ENCODE results near the gene SLC22A15. TPM values are rescaled to one million over a fixed set of nuclear protein-coding genes. Genes with fewer than 3 reads are reported as not detected.

SLC22A15 gene
- polyA plus RNA-seq, 2 of the 4 experiments (the other 2 are of a cell fraction): 0.81 to 2.5 TPM

GRCh38 chr1:115978292-115978941 is 2.1 kb downstream of the SLC22A15 start:
- ChIA-PET POLR2A (no interaction called here), CTCF (no interaction called here)
- Histone ChIP-seq H3K4me2 (peak overlapping the region; percentile 74; the same call in 1 of the 3 replicates), H3K9me3 (no peaks in the 10 kb centered on the region), H3K4me1 (peaks cover 13% of the 10 kb centered on the region; the same call in 2 of the 3 replicates), H3K27ac (no peak overlapping the region; a peak in 1 of 6 replicates), H3K4me3 (no peak overlapping the region)
- TF ChIP-seq E2F6 (IDR thresholded peaks at IDR 0.05; ENCODE audit: borderline replicate concordance, low read depth) (no peak), CTCF (IDR thresholded peaks at IDR 0.05) (no peak), FOSL2 (IDR thresholded peaks at IDR 0.05) (no peak), FOSL2 (CRISPR knock-in tag; IDR thresholded peaks at IDR 0.05) (no peak), POLR2A (IDR thresholded peaks at IDR 0.05; ENCODE audit: low read length) (no peak), HMGXB4 (CRISPR knock-in tag; IDR thresholded peaks at IDR 0.05; ENCODE audit: borderline replicate concordance) (no peak), SMC3 (IDR thresholded peaks at IDR 0.05) (no peak), RCOR1 (IDR thresholded peaks at IDR 0.05; ENCODE audit: low read depth, low read length) (no peak), HOXB13 (CRISPR knock-in tag; IDR thresholded peaks at IDR 0.05; ENCODE audit: low read depth) (no peak), RARB (CRISPR knock-in tag; IDR thresholded peaks at IDR 0.05) (no peak), FOSB (CRISPR knock-in tag; IDR thresholded peaks at IDR 0.05) (no peak)
- WGBS (ENCODE audit: missing lambda C conversion rate): 88% methylated on average over 6 of the region's 6 CpGs
- DNase-seq (ENCODE audit: low read depth in 1 of 2, low spot score in 1 of 2): no peak
- no peak for FAIRE-seq
- ATAC-seq: no peak

GRCh38 chr1:115980156-115980555 is 3.8 kb downstream of the SLC22A15 start:
- ATAC-seq: no peak
- no peak for DNase-seq (ENCODE audit: low read depth in 1 of 2, low spot score in 1 of 2)
- ChIA-PET CTCF (interaction anchor here (1.4 kb wide), 1 partner anchor 173 kb away, joined by 4 read pairs; no protein-coding TSS in a partner anchor), POLR2A (no interaction called here)
- Histone ChIP-seq H3K4me2 (no peak overlapping the region), H3K27ac (no peak overlapping the region), H3K4me3 (no peak overlapping the region), H3K4me1 (peaks cover 13% of the 10 kb centered on the region; the same call in 2 of the 3 replicates), H3K9me3 (no peaks in the 10 kb centered on the region)
- no peak for FAIRE-seq
- 41% methylated on average over 2 of the region's 2 CpGs for WGBS (ENCODE audit: missing lambda C conversion rate)
- TF ChIP-seq HOXB5 (CRISPR knock-in tag; IDR thresholded peaks at IDR 0.05): no peak
- no peak for TF ChIP-seq EHMT2 (IDR thresholded peaks at IDR 0.05; ENCODE audit: low read depth)
- TF ChIP-seq ELK1 (IDR thresholded peaks at IDR 0.05; ENCODE audit: low read depth, low read length): no peak
- TF ChIP-seq MAFK (IDR thresholded peaks at IDR 0.05; ENCODE audit: partially characterized antibody): no peak
- no peak for TF ChIP-seq NR3C1 (IDR thresholded peaks at IDR 0.05)
- TF ChIP-seq RCOR1 (IDR thresholded peaks at IDR 0.05; ENCODE audit: low read depth, low read length): no peak
- no peak for TF ChIP-seq JUNB (IDR thresholded peaks at IDR 0.05)
- no peak for TF ChIP-seq FOXS1 (CRISPR knock-in tag; IDR thresholded peaks at IDR 0.05)
- no peak for TF ChIP-seq POLR2A (IDR thresholded peaks at IDR 0.05; ENCODE audit: low read length)
- TF ChIP-seq KDM5A (IDR thresholded peaks at IDR 0.05): no peak
- no peak for TF ChIP-seq BHLHE40 (IDR thresholded peaks at IDR 0.05; ENCODE audit: low read depth, low read length)
- TF ChIP-seq CBX2 (IDR thresholded peaks at IDR 0.05; ENCODE audit: borderline replicate concordance, low read depth): no peak
- no peak for TF ChIP-seq MYC (IDR thresholded peaks at IDR 0.05; ENCODE audit: borderline replicate concordance, low read length)
- TF ChIP-seq HOXA7 (CRISPR knock-in tag; IDR thresholded peaks at IDR 0.05): no peak
- no peak for TF ChIP-seq EP300 (IDR thresholded peaks at IDR 0.05)
- no peak for TF ChIP-seq FOSL2 (IDR thresholded peaks at IDR 0.05)
- TF ChIP-seq FOSL2 (CRISPR knock-in tag; IDR thresholded peaks at IDR 0.05): no peak
- TF ChIP-seq E2F6 (IDR thresholded peaks at IDR 0.05; ENCODE audit: borderline replicate concordance, low read depth): no peak
- TF ChIP-seq ZC3H11A (IDR thresholded peaks at IDR 0.05): no peak
- TF ChIP-seq CHD4 (IDR thresholded peaks at IDR 0.05; ENCODE audit: borderline replicate concordance): no peak
- no peak for TF ChIP-seq REST (IDR thresholded peaks at IDR 0.05)

All from A549 (cell line).